HEK293T (cell line): ENCODE data around the gene SNX18.

ENCODE experiments used
- BHLHE40 ChIP-seq: fragments of 450-650 bp; IDR thresholded peaks from 2 replicates; pipeline ENCODE4 v1.6.1; 2016; ENCODE audit warnings: mild to moderate bottlenecking, moderate library complexity, borderline replicate concordance
- CTBP1 ChIP-seq: fragments of 450-650 bp; IDR thresholded peaks from 2 replicates; pipeline ENCODE4 v1.6.1; 2016; ENCODE audit warnings: borderline replicate concordance
- ELF4 ChIP-seq: fragments of 450-650 bp; IDR thresholded peaks from 2 replicates; pipeline ENCODE4 v1.6.1; 2017; ENCODE audit warnings: antibody characterized with exemption
- FOXK2 ChIP-seq: fragments of 450-650 bp; IDR thresholded peaks from 2 replicates; pipeline ENCODE4 v1.6.1; 2016; ENCODE audit warnings: mild to moderate bottlenecking
- SP1 ChIP-seq: fragments of 450-650 bp; IDR thresholded peaks from 2 replicates; pipeline ENCODE4 v1.6.1; 2017

GRCh38 chr5:54470128-54470527 lies 47.4 kb upstream of the SNX18 start:
- no peak for TF ChIP-seq BHLHE40
- TF ChIP-seq ELF4: no peak
- no peak for TF ChIP-seq CTBP1
- no peak for TF ChIP-seq FOXK2
- no peak for TF ChIP-seq SP1
